HG02571 (cell line): ENCODE measurements around the gene TRIM13.
"Not testable (repeated sequence)": the region's sequence is repeated elsewhere in the genome, so short reads cannot be mapped to it uniquely, and the experiment has no call there.

Experiments
- ATAC-seq: cut with Tn5 transposase; IDR thresholded peaks from one replicate; pipeline ENCODE4 v1.9.1; 2021; ENCODE audit warnings: mild to moderate bottlenecking, moderate library complexity; ENCODE audit not compliant: unreplicated experiment

TRIM13 gene

GRCh38 chr13:49996951-49997895 is at the start of gene TRIM13:
Gene TRIM13, plus strand, starts transcription at chr13:49997042. Its CDS starts 14,899 bp downstream, at chr13:50011941.
- ATAC-seq, result peak; percentile 74

GRCh38 chr13:49948777-49949270 is 48.0 kb upstream of the TRIM13 start:
- ATAC-seq, result not testable (repeated sequence)

GRCh38 chr13:49951754-49952535 is 44.9 kb upstream of the TRIM13 start:
- ATAC-seq, result no peak

- ATAC-seq, result no peak
Observed at GRCh38 chr13:49953560-49953959, 43.3 kb upstream of the TRIM13 start.

GRCh38 chr13:49954674-49955455 is 42.0 kb upstream of the TRIM13 start:
- no peak for ATAC-seq

- no peak for ATAC-seq
Observed at GRCh38 chr13:49956131-49956530, 40.7 kb upstream of the TRIM13 start.

GRCh38 chr13:49958321-49958720 is 38.5 kb upstream of the TRIM13 start:
- no peak for ATAC-seq

- no peak for ATAC-seq
Observed at GRCh38 chr13:49967456-49967855, 29.4 kb upstream of the TRIM13 start.

- ATAC-seq, result no peak
Observed at GRCh38 chr13:49972709-49973108, 24.1 kb upstream of the TRIM13 start.

GRCh38 chr13:49975826-49976225 is 21.0 kb upstream of the TRIM13 start:
- ATAC-seq, result no peak

GRCh38 chr13:49976314-49977258 is 20.3 kb upstream of the TRIM13 start:
- no peak for ATAC-seq

- no peak for ATAC-seq
Observed at GRCh38 chr13:49977992-49978391, 18.9 kb upstream of the TRIM13 start.

- ATAC-seq, result no peak
Observed at GRCh38 chr13:49980266-49980665, 16.6 kb upstream of the TRIM13 start.

- ATAC-seq, result no peak
Observed at GRCh38 chr13:49985129-49985528, 11.7 kb upstream of the TRIM13 start.

GRCh38 chr13:49986471-49986870 is 10.4 kb upstream of the TRIM13 start:
- ATAC-seq, result no peak

GRCh38 chr13:49990612-49991011 is 6.2 kb upstream of the TRIM13 start:
- ATAC-seq, result not testable (repeated sequence)

- ATAC-seq, result no peak
Observed at GRCh38 chr13:49993111-49993510, 3.7 kb upstream of the TRIM13 start.

GRCh38 chr13:49993666-49994065 is 3.2 kb upstream of the TRIM13 start:
- ATAC-seq, result no peak

GRCh38 chr13:49995625-49996101 is 1.2 kb upstream of the TRIM13 start:
- ATAC-seq, result no peak
